DND-41 (cell line): Measurements from ENCODE around the gene FBXO24.

Experiments
- ATAC-seq: fragments of 200-7000 bp; cut with Tn5 transposase; 3 replicates; pipeline ENCODE4 v1.9.1; 2021; ENCODE audit warnings: low read depth; ENCODE audit not compliant: insufficient read depth
- DNase-seq: peaks from one replicate; pipeline ENCODE4 v3.0.0-alpha.2; 2020
- H2AFZ ChIP-seq: 2 replicates; pipeline ENCODE4 v1.6.0; 2012; ENCODE audit warnings: low read depth, low read length
- H3K27ac ChIP-seq: 2 replicates; pipeline ENCODE4 v1.5.1; 2012; ENCODE audit warnings: low read length, inconsistent platforms
- H3K27me3 ChIP-seq: fragments of 200-600 bp; sonication (generic); 2 replicates; pipeline ENCODE4 v1.6.0; 2012; ENCODE audit warnings: low read length, mild to moderate bottlenecking, inconsistent platforms; ENCODE audit not compliant: insufficient read depth, poor library complexity
- H3K36me3 ChIP-seq: 2 replicates; pipeline ENCODE4 v1.5.1; 2012; ENCODE audit warnings: low read length, inconsistent platforms; ENCODE audit not compliant: insufficient read depth
- H3K4me1 ChIP-seq: 2 replicates; pipeline ENCODE4 v1.5.1; 2012; ENCODE audit warnings: mild to moderate bottlenecking, low read length; ENCODE audit not compliant: insufficient read depth
- H3K4me2 ChIP-seq: 2 replicates; pipeline ENCODE4 v1.6.0; 2012; ENCODE audit warnings: mild to moderate bottlenecking, moderate library complexity, low read length, inconsistent platforms; ENCODE audit not compliant: insufficient read depth
- H3K4me3 ChIP-seq, 2 experiments: fragments of 200-600 bp in 1 of 2; shearing (Covaris generic) in 1 of 2; 2 replicates each; pipeline ENCODE4 v1.5.1; 2012 to 2016; ENCODE audit warnings: inconsistent platforms in 2 of 2, low read length in 2 of 2, mild to moderate bottlenecking in 2 of 2, low read depth in 1 of 2, moderate library complexity in 1 of 2
- H3K79me2 ChIP-seq: 2 replicates; pipeline ENCODE4 v1.6.0; 2012; ENCODE audit warnings: low read length, inconsistent platforms; ENCODE audit not compliant: insufficient read depth
- H3K9ac ChIP-seq: 2 replicates; pipeline ENCODE4 v1.6.0; 2012; ENCODE audit warnings: low read depth, mild to moderate bottlenecking, inconsistent platforms, low read length, moderate library complexity
- H3K9me3 ChIP-seq: 2 replicates; pipeline ENCODE4 v1.5.1; 2012; ENCODE audit warnings: low read length, moderate library complexity, mild to moderate bottlenecking, inconsistent platforms; ENCODE audit not compliant: insufficient read depth, severe bottlenecking
- H4K20me1 ChIP-seq: 2 replicates; pipeline ENCODE4 v1.6.0; 2012; ENCODE audit warnings: low read length; ENCODE audit not compliant: insufficient read depth
- EZH2 ChIP-seq: IDR thresholded peaks from 3 replicates; pipeline ENCODE4 v1.6.1; 2012; ENCODE audit warnings: borderline replicate concordance, low read depth, mild to moderate bottlenecking, moderate library complexity, low read length, inconsistent platforms; ENCODE audit not compliant: severe bottlenecking
- TF ChIP-seq, protein P1 (sequence below): IDR thresholded peaks from 2 replicates; pipeline ENCODE4 v1.5.1; 2012; ENCODE audit warnings: borderline replicate concordance, low read length, moderate library complexity, mild to moderate bottlenecking; ENCODE audit not compliant: poor library complexity, severe bottlenecking; ENCODE audit errors: extremely low read depth

FBXO24 gene

DNA sequence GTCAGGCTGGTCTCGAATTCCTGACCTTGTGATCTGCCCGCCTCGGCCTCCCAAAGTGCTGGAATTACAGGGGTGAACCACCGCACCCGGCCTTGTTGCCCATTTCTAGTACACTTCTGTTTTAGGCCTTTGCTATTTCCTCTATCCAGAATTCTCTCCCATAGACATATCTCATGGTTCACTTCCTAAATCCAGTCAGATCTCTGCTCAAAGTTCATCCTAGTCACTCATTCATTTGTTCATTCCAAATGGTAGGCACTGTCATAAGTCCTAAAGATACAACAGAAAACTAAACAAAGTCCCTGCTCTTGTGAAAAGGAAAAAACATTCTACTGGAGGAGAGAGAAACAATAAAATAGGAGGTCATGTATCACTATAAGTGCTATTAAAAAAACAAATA, 23.8 kb downstream of the FBXO24 start:
- no peaks in the 10 kb centered on the region for H3K9me3 ChIP-seq
- peaks cover 29% of the 10 kb centered on the region for H3K4me1 ChIP-seq
- peaks cover 5% of the 10 kb centered on the region; the same call in 1 of the 2 replicates for H3K36me3 ChIP-seq
- no peaks in the 10 kb centered on the region for H3K27me3 ChIP-seq
- no peak overlapping the region for H2AFZ ChIP-seq
- DNase-seq (no peak), ATAC-seq (no peak)
- TF ChIP-seq, protein P1, sequence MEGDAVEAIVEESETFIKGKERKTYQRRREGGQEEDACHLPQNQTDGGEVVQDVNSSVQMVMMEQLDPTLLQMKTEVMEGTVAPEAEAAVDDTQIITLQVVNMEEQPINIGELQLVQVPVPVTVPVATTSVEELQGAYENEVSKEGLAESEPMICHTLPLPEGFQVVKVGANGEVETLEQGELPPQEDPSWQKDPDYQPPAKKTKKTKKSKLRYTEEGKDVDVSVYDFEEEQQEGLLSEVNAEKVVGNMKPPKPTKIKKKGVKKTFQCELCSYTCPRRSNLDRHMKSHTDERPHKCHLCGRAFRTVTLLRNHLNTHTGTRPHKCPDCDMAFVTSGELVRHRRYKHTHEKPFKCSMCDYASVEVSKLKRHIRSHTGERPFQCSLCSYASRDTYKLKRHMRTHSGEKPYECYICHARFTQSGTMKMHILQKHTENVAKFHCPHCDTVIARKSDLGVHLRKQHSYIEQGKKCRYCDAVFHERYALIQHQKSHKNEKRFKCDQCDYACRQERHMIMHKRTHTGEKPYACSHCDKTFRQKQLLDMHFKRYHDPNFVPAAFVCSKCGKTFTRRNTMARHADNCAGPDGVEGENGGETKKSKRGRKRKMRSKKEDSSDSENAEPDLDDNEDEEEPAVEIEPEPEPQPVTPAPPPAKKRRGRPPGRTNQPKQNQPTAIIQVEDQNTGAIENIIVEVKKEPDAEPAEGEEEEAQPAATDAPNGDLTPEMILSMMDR = no peak
- TF ChIP-seq EZH2 = no peak
- H3K9ac ChIP-seq = no peak overlapping the region
- no peak overlapping the region for H3K4me2 ChIP-seq
- peaks cover 5% of the 10 kb centered on the region; the same call in 1 of the 2 replicates for H3K79me2 ChIP-seq
- no peaks in the 10 kb centered on the region; the same call in 1 of the 2 replicates for H4K20me1 ChIP-seq
- no peak overlapping the region for H3K4me3 ChIP-seq
- no peak overlapping the region for H3K27ac ChIP-seq

DNA sequence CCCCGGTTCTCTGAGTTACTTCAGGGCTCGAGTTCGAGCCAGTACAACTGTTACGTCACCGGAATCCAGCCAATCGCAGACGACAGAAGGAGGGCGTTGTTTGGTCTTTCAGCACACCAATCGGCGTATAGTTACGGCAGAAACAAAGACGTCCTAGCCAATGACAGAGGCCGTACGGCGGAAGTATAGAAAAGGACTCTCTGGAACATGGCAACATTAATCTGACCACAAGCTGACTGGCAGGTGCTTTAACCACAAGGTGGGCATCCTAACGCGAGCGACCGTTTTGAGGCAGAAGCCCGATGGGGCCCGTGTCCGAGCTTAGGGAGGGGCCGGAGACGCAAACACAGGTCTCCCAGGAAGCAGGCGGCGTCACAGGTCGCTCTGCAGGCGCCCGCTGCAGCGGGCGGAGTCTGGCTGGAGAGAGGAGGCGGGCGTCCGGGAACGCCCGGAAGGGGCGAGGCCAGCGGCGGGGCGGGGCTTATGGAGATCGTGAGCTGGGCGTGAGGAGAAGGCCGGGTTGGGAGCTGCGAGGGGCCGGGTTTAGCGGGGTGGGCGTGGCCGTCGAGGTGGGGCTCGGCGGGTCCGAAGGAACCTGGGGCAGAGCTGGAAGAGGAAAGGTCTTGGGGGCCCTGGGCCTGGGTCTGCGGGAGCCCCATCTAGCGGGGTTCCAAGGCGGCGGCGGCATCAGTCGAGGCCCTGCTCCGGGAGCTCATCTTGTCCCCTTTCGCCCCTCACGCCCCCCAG, 26.0 kb downstream of the FBXO24 start, which contains the start of gene MOSPD3:
TSS of gene MOSPD3 (plus strand) at position 558 of the 747 bp plus-strand sequence. CDS start 252 bp downstream, outside the sequence.
- H3K9me3 ChIP-seq = no peaks in the 10 kb centered on the region
- peaks cover 5% of the 10 kb centered on the region; the same call in 1 of the 2 replicates for H3K36me3 ChIP-seq
- DNase-seq = peak; percentile 99
- TF ChIP-seq EZH2 = no peak
- TF ChIP-seq, protein P1 = no peak
- H3K79me2 ChIP-seq = peaks cover 5% of the 10 kb centered on the region; the same call in 1 of the 2 replicates
- peak within 1 kb of the TSS; percentile 80 for H2AFZ ChIP-seq
- H4K20me1 ChIP-seq = no peaks in the 10 kb centered on the region; the same call in 1 of the 2 replicates
- H3K4me2 ChIP-seq = peak within 1 kb of the TSS; percentile 98
- H3K4me3 ChIP-seq = peak within 1 kb of the TSS; percentile 56 to 58
- H3K4me1 ChIP-seq = peaks cover 24% of the 10 kb centered on the region
- peak within 1 kb of the TSS; percentile 89 for H3K9ac ChIP-seq
- H3K27me3 ChIP-seq = no peaks in the 10 kb centered on the region
- peak; percentile 92 for ATAC-seq
- H3K27ac ChIP-seq = peak within 1 kb of the TSS; percentile 89

DNA sequence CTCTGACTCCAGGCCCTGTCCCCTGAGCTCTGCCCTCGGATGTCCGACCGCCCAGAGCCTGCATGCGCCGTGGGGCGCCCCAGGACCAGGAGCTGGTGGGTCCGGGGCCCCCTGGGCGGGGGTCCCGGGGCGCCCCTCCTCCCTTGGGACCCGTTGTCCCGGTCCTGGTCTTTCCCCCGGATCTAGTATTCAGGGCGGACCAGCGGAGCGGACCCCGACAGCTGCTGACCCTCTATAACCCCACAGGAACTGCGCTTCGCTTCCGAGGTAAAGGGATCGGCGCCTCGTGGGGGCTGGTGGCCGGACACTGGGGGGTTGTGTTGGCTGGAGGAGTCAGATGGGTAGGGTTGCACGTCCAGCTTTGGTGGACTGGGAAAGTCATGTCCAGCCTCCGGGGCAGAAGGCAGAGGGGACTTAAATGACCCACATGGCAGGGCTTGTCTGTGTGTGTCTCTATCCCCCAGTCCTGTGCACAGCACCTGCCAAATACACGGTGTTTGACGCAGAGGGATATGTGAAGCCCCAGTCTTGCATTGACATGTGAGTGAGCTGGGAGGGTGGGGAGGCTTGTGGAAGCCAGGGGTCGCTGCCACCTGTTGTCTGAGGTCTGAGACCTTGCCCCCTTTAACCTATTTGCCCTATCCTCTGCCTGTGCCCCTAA, 26.7 kb downstream of the FBXO24 start:
- peak overlapping the region; percentile 98 for H3K4me2 ChIP-seq
- no peaks in the 10 kb centered on the region for H3K9me3 ChIP-seq
- H3K4me3 ChIP-seq = peak overlapping the region; percentile 56 to 58
- no peaks in the 10 kb centered on the region for H4K20me1 ChIP-seq
- TF ChIP-seq EZH2 = no peak
- TF ChIP-seq, protein P1 = peak; percentile 47
- peak overlapping the region; percentile 89 for H3K27ac ChIP-seq
- peaks cover 24% of the 10 kb centered on the region for H3K4me1 ChIP-seq
- ATAC-seq (no peak), DNase-seq (peak; percentile 32)
- H3K27me3 ChIP-seq = no peaks in the 10 kb centered on the region
- no peaks in the 10 kb centered on the region for H3K36me3 ChIP-seq
- peaks cover 5% of the 10 kb centered on the region; the same call in 1 of the 2 replicates for H3K79me2 ChIP-seq
- peak overlapping the region; percentile 89 for H3K9ac ChIP-seq
- peak overlapping the region; percentile 80 for H2AFZ ChIP-seq
